ENCODE data around the gene IL17B.

Gene IL17B

GRCh38 chr5:149379177-149379761 lies at the start of gene IL17B:
Gene IL17B (minus strand): TSS chr5:149379292. CDS start chr5:149379225, 67 bp downstream.
- DNase-seq: no peak

GRCh38 chr5:149428032-149428431 lies 48.9 kb upstream of the IL17B start:
- DNase-seq: no peak

- DNase-seq: no peak
Observed at GRCh38 chr5:149427374-149427773, 48.3 kb upstream of the IL17B start.

- DNase-seq: no peak
Observed at GRCh38 chr5:149426931-149427330, 47.8 kb upstream of the IL17B start.

- DNase-seq: no peak
Observed at GRCh38 chr5:149425729-149426128, 46.6 kb upstream of the IL17B start.

GRCh38 chr5:149424371-149425315 lies 45.6 kb upstream of the IL17B start:
- no peak for DNase-seq

- no peak for DNase-seq
Observed at GRCh38 chr5:149423794-149424268, 44.7 kb upstream of the IL17B start.

GRCh38 chr5:149423049-149423793 lies 44.1 kb upstream of the IL17B start:
- DNase-seq: no peak

- DNase-seq: no peak
Observed at GRCh38 chr5:149422366-149423048, 43.4 kb upstream of the IL17B start.

- DNase-seq: no peak
Observed at GRCh38 chr5:149421834-149422233, 42.7 kb upstream of the IL17B start.

GRCh38 chr5:149421372-149421685 lies 42.2 kb upstream of the IL17B start:
- no peak for DNase-seq

GRCh38 chr5:149420545-149421371 lies 41.7 kb upstream of the IL17B start:
- no peak for DNase-seq

- no peak for DNase-seq
Observed at GRCh38 chr5:149419859-149420544, 40.9 kb upstream of the IL17B start.

- DNase-seq: no peak
Observed at GRCh38 chr5:149419532-149419858, 40.4 kb upstream of the IL17B start.

- no peak for DNase-seq
Observed at GRCh38 chr5:149418910-149419531, 39.9 kb upstream of the IL17B start.

GRCh38 chr5:149417711-149418368 lies 38.7 kb upstream of the IL17B start:
- DNase-seq: no peak

- DNase-seq: no peak
Observed at GRCh38 chr5:149416987-149417710, 38.1 kb upstream of the IL17B start.

GRCh38 chr5:149415066-149415967 lies 36.2 kb upstream of the IL17B start:
- no peak for DNase-seq
